HG03354 (cell line): ENCODE results near the gene IRAK3.
"Not testable (repeated sequence)": the region's sequence is repeated elsewhere in the genome, so short reads cannot be mapped to it uniquely, and the experiment has no call there.

Experiments used
- ATAC-seq: cut with Tn5 transposase; IDR thresholded peaks from one replicate; pipeline ENCODE4 v1.9.1; 2021; ENCODE audit warnings: mild to moderate bottlenecking; ENCODE audit not compliant: unreplicated experiment, poor library complexity, severe bottlenecking

IRAK3 gene

DNA sequence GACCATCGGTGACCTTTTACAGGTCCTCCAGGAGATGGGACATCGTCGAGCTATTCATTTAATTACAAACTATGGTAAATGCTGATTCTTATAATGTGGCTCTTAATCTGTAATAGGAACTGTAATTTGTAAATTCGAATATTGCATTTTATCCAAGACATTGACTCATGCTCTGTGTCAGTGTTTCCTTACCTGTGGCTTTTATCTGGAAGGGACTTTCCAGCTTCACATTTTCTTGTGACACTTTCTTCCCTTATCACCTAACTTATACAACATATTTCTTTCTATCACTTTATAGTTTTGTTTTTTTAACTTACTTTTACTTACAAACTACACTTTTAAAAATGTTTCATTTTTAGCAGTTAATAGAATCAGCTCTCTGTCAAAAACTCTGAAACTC, 14.8 kb downstream of the IRAK3 start:
- ATAC-seq = no peak

DNA sequence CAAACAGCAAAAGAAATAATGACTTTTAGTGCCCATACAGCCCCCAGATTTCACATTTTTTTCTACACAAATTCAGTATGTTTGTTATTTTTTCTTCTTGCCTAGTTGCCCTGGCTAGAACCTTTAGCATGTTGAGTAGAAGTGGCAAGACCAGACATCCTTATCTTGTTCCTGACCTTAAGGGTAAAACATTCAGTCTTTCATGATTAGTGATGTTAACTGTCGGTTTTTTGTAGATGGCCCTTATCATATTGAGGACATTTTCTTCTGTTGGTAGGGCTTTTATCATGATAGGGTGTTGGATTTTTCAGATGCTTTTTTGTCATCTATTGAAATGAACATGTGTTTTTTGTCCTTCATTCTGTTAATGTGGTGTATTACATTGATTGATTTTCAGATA, 17.1 kb downstream of the IRAK3 start:
- no peak for ATAC-seq

DNA sequence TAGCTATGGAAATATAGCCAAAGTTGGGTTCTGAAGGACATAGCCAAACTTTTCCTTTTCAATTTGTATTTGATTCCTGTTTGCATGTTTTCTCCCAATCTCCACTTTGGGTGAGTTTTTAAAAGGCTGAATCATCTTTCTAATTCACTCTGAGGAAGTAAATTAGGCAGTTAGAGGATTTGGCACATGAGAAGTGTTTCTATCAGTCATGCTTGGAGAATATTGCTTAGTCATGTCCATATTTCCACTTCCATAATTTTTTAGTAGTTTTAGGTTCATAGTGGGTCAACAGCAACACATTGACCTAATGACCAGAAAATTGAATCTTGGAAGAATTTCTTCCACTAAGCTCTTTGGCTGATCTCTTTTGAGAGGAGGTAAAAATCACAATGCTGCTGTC, 21.8 kb downstream of the IRAK3 start:
- ATAC-seq = no peak

DNA sequence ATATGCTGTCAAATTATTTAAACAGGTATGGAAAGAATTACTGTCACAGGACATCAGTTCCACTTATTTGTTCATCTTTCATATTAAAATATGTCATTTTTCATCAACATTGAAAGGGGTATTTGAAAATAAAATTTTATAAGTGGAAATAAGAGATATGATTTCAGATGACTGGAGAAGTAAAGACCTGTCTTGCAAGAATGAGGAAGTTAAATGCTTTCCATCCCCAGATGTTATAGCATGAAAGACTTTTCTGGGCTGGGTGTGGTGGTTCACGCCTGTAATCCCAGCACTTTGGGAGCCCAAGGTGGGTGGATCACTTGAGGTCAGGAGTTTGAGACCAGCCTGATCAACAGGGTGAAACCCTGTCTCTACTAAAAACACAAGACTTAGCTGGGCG, 22.6 kb downstream of the IRAK3 start:
- ATAC-seq = not testable (repeated sequence)

DNA sequence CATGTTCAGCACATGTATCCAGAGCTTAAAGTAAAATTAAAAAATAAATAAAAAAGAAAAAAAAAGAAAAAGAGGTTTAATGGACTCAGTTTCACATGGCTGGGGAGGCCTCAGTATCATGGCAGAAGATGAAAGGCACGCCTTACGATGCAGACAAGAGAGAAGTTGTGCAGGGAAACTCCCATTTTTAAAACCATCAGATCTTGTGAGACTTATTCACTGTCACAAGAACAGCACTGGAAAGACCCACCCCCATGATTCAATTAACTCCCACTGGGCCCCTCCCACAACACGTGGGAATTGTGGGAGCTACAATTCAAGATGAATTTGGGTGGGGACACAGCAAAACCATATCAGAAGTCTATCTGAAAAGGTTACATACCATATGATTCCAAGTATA, 24.0 kb downstream of the IRAK3 start:
- not testable (repeated sequence) for ATAC-seq

DNA sequence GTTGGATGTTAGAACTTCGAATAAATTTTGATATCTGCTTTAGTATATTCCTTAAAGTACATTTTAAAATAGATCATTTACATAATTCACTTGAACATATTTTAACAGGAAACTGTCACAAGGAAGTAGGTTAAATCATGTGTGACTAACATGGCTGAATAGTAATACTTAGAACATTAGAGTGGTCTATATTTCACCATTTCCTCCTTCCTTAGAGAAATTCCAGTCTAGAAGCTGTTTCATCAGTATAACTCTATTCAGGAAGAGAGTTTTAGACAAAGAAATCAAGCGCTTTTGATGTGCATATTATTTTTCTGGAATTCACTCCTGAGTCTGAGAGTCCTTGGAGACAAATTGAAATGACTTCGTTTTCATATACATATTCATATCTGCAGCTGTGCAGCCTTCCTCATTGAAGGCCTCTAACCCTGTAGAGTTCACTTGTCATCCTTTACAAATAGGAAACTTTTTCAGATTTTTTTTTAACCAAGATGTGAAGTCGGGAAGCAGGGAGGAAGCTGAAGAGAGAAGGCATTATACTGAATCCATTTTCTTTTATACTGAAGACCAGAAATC, 28.4 kb downstream of the IRAK3 start:
- no peak for ATAC-seq

DNA sequence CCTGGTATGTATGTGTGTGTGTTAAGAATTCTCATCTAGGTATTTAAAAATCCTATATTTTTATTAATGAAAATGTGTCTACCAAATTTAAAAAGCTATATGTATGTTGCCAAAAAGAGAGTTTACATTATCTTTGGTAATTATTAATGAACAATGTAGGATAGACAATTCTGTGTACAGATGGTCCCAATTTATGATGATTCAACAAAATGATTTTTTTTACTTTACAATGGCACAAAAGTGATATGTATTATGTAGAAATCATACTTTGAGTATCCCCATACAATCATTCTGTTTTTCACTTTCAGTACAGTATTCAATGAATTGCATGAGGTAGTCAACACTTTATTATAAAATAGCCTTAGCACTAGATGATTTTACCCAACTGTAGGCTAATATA, 39.4 kb downstream of the IRAK3 start:
- ATAC-seq = no peak

DNA sequence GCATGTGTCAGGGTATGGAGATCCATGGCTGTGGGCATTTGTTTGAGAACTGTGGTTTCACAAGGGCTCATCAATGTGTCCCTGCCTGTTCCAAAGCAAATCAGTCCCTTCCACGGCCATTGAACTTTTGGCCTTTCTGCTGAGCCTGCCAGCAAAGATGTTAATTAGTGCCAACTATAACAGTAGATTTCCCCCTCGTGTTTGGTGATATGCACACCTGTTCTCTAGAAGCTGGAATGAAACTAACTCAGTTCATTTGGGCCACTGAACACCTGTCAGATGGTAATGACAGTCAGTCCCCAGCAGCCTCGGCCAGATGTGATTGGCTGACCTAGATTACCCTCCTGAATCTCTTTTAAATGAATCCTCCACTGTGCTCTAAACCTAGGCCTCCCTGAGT, 43.2 kb downstream of the IRAK3 start:
- ATAC-seq = peak; percentile 63

DNA sequence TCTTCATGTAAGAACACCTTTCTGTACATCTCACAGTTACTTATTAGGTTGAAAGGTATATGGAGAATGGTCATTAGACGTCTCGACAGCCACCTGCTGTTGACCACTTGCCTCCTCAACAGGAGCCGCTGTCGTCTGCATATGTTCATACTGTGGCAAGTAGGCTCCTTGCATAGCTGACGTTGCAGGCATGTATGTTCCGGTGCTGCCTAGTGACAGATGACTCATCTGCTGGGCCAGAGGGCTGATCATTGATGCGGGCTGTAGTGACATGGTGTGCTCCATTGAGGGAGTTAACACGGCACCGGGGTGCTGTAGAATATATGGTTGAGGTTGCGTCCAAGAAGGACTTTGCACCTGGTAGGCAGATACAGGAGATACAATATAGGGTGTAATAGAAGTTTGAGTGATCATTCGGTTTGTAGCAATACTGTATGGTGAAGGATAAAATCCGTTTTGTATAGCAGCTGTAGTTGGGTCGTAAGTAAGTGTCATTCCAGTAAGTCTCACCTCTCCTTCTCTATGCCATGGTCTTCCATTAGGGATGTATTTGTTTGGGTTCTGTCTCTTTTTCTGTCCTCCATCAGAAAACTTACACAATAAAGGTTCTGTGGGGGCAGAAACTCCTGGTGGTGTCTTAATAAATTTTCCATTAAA, 45.2 kb downstream of the IRAK3 start:
- peak; percentile 48 for ATAC-seq

DNA sequence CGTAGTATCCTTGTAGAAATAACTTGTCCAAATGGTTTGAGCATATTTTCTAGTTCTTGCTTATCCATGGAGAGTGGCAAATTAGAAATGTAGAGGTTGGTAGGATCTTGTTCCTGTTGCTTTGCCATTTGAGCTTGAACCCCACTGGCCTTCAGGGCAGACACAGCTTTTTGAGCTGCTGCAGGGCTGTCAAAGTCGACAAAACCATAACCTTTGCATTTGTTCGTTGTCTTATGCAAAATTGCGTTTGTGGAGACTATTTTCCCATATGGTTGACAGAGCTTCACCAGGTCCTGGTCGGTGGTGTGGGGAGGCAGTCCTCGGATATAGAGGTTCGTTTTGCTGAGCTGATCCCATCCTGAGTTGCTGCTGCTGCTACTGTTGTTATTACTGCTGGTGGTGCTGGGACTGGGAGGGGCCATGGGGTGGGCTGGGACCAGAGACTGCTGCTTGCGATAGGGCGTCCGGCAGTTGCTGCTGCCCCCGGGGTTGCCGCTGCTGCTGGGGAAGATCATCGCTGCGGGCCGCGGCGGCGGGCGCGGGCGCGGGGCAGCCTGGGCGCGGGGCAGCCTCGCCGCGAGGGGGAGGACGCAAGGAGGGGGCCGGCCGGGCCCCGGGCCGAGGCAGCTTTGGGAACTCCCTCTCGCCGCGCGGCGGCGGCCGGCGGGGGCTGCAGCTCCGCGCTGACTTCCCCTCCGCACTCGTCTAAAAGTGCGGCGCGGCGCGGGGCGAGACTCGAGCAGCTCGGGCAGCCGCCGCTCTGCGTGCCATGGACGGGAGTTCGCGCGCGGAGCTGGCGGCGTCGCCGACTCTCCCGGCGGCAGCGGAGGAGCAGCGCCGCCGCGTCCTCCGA, 46.0 kb downstream of the IRAK3 start:
- ATAC-seq = peak; percentile 63

DNA sequence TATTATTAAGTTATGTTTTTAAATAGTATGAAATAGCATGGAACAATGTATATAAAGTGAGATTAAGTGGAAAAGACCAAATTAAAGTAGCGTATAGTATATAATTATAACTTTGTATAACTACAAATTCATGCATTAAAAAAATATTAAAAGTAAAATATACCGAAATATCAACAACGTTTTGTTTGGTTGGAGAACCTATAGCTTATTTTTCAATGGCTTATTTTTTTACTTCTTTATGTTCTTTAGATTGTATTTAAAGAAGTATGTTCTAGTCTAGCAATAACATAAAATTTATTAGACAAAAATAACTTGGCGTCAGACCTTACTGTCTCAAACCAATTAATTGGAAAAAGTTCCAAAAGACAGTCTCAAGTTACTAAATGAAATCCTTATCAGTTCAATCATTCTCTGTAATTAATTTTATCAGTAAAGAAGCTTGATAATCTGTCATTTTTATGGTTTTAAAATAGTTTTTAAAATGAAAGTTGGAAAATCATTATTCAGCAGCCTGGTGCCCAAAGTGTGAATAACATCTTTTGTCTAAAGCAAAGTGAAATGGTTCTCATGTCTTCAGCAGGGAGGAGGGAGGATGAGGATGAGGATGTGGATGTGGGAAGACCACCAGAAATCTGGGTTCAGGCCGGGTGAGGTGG, 46.7 kb downstream of the IRAK3 start:
- ATAC-seq = no peak

DNA sequence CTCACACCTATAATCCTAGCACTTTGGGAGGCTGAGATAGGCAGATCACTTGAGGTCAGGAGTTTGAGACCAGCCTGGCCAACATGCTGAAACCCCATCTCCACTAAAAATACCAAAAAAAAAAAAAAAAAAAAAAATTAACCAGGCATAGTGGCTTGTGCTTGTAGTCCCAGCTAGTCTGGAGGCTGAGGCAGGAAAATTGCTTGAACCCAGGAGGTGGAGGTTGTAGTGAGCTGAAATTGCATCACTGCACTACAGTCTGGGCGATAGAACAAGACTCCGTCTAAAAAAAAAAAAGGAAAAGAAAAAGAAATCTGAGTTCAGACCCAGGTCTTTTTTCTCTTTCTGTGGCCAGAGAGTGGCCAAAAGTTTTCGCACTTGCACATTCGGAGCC, 47.3 kb downstream of the IRAK3 start:
- not testable (repeated sequence) for ATAC-seq

DNA sequence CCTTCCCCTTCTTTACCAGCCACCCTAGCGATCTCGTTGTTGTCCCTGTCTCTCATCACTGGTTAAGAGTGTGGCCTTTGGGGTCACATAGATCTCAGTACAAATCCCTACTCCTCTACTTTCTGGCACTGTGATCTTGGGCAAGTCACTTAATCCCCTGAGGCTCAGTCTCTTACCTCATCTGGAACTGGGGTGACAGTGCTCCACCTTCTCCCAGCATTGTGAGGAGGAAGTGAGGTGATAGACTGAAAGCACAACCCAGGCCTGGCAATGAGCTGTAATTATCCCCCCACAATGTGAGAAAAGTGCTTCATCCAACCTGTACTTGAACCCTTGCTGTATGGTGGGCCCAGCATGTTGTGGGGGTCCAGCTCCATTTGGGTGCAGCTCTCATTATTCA, 48.0 kb downstream of the IRAK3 start:
- ATAC-seq = no peak

DNA sequence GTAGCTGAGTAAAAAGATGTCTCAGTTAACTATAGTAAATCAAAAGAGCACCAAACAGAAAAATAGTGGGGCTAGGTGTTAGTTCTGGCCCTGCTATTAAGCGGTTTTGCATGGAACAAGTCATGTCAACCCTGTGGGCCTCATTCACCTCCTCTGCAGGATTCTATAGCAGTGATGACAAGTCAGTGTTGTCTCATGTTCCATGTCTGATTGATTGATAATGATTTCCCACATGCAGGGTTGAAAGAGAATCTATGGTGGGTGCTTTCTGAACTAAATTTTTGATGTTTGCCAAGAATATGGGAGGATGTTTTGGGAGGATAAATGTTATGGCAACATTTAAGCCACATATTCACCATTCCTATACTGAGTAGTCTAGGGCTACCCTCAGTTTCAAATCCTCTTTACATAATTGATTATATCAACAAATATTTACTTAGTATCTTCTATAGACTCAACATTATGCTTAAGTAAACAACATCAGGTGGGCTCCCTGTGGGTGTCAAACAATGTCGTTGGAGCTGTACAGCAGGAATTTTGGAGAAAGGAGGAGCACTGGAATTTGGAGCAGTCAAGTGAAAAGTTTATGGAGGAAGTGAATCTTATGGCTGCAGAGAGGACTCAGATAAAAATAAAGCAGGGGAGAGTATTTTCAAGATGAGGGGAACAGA, 48.6 kb downstream of the IRAK3 start:
- ATAC-seq = no peak

DNA sequence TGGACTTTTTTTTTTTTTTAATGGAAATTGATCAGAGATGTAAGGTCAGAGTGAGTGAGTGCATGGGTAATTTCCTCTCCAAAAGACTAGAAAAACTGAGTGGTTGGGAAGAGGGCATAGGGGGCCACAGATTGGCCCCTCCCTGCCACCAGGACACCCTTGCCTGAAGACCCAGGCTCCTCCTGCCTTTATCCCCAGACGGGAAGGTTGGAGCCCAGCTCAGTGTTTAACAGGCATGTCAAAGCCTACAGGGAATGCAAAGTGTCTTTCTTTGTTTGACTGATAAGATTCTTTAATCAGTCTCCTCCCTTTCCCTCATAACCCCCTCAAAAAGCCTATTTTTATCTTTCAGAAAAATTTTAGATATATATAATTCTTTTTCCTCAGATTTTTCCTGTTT, 50.3 kb downstream of the IRAK3 start:
- no peak for ATAC-seq

DNA sequence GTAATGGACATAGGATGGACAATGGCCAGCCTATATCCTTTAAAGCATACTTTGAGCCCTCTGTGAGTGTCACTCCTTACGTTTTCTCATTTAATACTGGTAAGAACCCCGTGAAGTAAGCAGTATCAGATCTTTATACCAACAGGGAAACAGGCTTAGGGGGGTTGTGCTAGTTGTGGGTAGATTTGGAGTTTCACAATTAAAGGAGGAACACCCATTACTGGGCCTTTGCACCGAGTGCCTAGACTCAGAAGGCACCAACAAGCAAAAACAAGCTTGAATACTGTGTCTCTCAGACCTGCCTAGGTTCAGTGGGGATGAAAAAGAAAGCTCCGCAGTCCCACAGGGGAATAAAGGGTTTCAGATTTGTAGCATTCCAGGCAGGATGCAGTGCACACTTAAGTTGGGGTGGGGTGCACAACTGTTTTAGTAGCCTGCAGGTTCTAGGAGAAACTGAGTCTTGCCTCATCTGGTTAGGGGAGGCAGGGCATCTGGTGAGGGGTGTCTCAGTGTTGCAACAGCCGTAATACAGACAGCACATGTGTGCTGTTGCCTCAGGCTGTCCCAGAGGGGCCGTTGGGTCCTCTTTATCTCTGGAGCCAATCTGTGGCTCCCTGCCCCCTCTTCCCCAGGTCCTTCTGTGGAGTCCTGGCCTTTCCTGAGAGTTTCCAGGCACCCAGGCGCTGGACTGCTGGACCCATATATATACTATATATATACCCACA, 51.2 kb downstream of the IRAK3 start:
- no peak for ATAC-seq

DNA sequence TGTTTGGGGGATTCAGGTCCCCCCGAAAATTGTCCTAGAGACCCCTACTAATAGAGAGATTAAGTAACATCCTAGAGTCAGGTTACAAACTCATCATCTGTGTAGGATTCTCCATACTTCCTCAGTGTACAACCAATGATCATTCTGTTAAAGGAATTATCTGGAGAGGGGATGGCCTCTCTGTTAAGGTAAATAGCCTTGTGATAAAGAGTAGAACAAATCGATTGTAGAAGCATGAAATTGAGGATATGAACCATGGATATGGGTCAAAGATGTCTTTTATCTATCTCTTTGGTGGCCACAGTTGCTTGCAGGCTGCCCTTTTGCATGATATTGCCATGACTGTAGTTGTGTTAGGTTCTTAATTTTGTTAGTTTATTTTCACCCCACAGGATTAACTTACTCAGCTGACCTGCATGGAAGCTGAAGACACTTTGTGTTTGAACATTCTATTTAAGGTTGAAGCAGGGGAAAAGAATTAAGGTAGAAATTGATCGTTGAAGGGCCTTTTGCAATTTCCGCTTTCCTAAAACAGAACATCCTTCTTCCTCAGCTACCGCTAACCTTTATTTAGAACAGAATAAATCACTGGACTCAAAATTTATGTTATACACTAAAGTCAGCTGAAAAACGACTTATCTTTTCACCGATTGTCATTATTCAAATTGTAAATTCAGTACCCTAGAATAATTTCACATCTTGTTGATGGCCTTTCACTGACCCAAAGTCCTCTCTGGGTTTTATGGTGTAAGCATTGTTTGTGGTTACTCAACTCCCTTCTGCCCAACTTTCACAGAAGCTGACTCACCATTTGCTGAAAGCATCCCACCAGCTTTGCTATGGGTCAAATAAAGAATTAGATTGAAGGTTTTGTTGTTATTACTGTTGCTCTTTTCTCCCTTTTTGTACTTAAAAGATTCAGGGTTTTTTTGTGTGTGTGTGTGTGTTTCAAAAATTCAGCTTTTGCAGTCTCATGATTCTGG, 52.3 kb downstream of the IRAK3 start:
- no peak for ATAC-seq

DNA sequence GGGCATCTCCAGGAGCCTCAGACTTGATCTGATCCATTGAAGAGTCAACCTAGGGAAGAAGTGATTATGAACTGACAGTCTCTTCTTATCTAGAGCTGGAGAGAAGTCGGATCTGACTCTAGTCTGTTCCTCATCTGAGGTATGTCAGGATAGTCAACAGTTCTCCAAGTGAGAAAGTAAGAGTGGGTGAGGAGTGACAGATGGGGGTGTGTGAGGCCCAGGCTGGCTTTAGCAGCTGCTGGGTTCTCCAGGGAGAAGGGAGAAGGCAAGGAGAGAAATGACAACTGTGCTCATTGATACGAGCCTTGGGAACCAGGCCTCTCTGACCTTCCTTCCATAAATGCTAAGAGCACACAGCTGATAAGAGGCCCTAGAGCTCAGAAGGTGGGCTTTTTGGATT, 53.3 kb downstream of the IRAK3 start:
- no peak for ATAC-seq
